ENCODE measurements around the gene BAIAP2.

DNA sequence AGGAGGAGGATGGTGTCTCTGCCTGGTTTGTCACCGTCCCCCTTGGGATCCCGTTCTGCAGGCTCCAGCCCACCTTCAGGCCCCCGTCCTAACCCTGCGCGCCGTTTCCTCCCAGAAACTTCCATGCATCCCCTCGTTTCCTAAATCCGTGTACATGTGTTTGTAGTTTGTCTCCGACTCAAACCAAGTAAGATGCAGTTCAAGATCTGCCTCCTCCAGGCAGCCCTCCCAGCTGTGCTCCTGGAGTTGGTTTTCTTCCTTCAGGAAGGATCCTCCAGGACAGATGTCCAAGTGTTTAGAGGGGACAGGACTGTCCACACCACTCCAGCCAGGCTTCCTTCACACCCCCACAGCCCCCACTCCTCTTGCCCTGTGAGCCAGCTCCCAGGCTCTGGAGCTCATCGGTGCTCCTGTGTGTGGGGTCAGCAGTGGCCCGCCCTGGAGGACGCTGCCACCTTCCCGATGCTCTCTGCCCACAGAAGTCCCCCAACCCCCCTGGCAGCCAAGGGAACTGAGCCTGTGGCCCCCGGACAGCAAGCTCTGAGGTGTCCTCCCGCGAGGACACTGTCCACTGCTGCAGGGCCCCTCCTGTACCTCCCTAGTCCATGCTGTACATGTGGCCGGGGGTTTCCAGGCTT is 11.3 kb downstream of the BAIAP2 start:
- TF ChIP-seq EP300 (IDR thresholded peaks at IDR 0.05), result no peak
- TF ChIP-seq POLR2AphosphoS5 (IDR thresholded peaks at IDR 0.05), result no peak
- TF ChIP-seq, protein P1, sequence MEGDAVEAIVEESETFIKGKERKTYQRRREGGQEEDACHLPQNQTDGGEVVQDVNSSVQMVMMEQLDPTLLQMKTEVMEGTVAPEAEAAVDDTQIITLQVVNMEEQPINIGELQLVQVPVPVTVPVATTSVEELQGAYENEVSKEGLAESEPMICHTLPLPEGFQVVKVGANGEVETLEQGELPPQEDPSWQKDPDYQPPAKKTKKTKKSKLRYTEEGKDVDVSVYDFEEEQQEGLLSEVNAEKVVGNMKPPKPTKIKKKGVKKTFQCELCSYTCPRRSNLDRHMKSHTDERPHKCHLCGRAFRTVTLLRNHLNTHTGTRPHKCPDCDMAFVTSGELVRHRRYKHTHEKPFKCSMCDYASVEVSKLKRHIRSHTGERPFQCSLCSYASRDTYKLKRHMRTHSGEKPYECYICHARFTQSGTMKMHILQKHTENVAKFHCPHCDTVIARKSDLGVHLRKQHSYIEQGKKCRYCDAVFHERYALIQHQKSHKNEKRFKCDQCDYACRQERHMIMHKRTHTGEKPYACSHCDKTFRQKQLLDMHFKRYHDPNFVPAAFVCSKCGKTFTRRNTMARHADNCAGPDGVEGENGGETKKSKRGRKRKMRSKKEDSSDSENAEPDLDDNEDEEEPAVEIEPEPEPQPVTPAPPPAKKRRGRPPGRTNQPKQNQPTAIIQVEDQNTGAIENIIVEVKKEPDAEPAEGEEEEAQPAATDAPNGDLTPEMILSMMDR (IDR thresholded peaks at IDR 0.05), result no peak
- no peak for TF ChIP-seq POLR2A (IDR thresholded peaks at IDR 0.05)
